Activated T-cell treated with anti-CD3 and anti-CD28 coated beads for 24 hours (primary cell): ENCODE results near the gene RAD23B.

Experiments used
- DNase-seq: peaks from one replicate; pipeline ENCODE4 v3.0.0-alpha.2; 2020; ENCODE audit warnings: low read depth

RAD23B gene

GRCh38 chr9:107269254-107269653 lies 13.8 kb upstream of the RAD23B start:
- DNase-seq = no peak

- DNase-seq = no peak
These were observed 13.4 kb upstream of the RAD23B start for GRCh38 chr9:107269681-107270080.

GRCh38 chr9:107270082-107270481 lies 13.0 kb upstream of the RAD23B start:
- DNase-seq = no peak

DNA sequence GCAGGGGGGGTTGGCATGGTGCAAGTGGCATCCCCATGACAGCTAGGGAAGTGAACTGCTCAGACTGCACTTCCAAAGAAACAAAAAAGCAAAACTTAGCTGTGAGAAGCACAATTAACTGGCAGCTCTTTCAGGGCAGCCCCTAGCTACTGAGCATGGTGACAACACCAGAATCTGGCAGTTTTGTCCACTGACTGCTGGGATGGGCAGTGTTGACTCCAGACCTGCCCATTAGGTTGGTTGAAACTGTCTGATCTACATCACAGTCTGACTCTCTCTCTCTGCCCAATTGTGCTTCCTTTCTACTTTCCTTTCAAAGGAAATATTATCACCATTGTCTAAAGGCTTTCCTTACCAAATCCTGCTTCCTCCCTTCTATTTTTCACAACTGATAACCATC lies 12.5 kb upstream of the RAD23B start:
- DNase-seq = no peak

DNA sequence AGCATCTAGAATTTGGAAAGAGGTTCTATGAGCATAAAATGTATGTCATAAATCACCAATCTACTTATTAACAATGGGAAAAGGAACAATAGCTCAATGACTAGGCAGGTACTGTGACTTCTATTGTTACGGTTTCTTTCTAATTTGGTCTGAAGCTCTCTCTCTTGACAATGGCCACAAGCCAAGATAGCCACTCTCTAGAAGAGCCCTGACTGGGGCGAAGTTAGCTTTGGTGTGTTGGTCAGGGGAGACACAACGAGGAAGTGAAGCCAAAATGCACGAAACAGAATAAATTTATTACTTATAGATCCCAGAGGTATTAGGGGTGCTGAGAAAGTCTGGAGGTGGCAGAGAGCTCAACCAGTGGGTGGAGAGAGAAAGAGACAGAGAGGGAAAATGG lies 9.4 kb upstream of the RAD23B start:
- DNase-seq = no peak

DNA sequence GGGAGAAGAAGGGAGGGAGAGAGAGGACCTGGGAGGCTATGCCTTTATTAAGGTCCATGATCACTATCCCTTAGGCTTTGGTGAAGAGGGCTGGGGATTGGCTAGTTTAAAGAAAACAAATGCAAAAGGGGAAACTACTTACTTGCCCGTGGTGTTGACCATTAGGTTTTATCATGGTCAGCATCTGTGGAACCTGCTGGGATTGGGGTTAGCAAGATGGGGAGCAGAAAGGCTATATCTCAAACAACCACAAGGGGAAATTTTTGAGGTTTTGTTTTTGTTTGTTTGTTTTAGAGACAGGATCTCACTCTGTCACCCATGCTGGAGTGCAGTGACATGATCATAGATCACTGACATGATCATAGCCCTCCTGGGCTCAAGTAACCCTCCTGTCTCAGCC lies 9.0 kb upstream of the RAD23B start:
- DNase-seq = no peak

- no peak for DNase-seq
These were observed 8.1 kb upstream of the RAD23B start for GRCh38 chr9:107274953-107275422.

- no peak for DNase-seq
These were observed 7.5 kb upstream of the RAD23B start for GRCh38 chr9:107275530-107275929.

GRCh38 chr9:107276966-107277710 lies 5.9 kb upstream of the RAD23B start:
- DNase-seq = no peak

GRCh38 chr9:107277801-107278200 lies 5.3 kb upstream of the RAD23B start:
- DNase-seq = no peak

- DNase-seq = no peak
These were observed 4.0 kb upstream of the RAD23B start for GRCh38 chr9:107279086-107279485.

DNA sequence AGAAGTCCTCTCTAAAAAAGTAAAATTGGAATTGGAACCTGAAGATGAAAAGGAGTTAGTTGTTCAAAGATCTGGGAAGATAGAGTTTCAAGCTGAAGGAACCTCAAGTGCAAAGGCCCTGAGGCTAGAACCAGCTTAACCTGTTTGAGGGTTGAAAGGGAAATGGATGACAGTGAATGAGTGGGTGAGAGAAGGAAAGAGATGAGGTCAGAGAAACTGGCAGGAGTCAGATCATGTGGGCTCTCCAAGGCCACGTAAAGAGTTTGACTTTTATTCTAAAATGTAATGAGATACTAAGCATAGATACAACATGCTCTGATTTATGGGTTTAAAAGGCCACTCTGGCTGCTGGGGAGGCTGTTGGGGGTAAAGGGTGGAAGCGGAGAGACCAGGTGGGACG lies 2.5 kb upstream of the RAD23B start:
- DNase-seq = no peak

- no peak for DNase-seq
These were observed 1.9 kb upstream of the RAD23B start for GRCh38 chr9:107281184-107281583.

GRCh38 chr9:107281922-107282667 lies 984 bp upstream of the RAD23B start:
- DNase-seq = no peak

DNA sequence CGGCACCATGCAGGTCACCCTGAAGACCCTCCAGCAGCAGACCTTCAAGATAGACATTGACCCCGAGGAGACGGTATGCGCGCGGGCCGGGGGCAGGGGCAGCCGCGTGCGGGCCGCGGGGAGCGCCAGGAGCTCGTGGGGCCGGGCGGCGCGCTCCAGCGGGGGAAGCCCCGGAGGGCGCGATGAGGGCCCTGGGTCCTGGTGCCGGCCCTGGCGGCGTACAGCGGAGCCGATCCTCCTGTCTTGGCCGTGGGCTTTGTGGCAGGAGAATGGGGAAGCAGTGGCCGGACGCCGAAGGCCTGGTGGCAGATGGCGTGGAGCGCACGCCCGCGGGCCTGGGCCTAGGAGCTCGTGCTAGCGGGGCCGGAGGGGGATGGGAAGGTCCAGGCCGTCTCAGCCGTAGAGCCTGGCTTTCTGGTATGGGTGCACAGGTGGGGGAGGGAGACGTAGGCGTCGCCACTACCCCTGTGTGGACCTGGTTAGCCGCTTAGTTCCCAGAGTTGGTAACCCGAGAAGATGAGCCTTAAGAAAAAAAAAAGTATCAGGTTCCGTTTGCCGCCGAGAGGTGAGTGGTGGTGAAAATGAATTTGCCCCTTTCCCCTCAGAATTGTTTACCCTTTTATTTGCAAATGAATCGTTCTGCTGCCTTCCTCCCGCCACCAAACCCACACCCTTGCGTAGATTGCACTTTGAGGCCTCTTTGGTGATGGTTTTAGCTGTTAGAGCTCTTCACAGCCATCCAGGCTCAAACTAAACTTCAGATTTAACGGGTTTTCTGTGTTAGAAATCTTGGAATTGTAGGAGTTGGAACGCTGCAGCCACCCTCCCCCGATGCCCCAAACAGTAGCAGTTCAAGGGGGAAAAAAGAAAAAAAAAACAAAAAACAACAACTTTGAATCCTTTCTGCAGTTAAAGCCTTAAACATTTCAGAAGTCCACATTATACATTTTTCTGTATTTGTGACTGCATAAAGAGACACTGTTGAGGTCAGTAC lies 841 bp downstream of the RAD23B start:
- DNase-seq = peak; percentile 52

GRCh38 chr9:107284636-107285035 lies 1.6 kb downstream of the RAD23B start:
- DNase-seq = no peak

- DNase-seq = no peak
These were observed 2.2 kb downstream of the RAD23B start for GRCh38 chr9:107285286-107285685.

GRCh38 chr9:107286057-107286456 lies 3.0 kb downstream of the RAD23B start:
- no peak for DNase-seq

DNA sequence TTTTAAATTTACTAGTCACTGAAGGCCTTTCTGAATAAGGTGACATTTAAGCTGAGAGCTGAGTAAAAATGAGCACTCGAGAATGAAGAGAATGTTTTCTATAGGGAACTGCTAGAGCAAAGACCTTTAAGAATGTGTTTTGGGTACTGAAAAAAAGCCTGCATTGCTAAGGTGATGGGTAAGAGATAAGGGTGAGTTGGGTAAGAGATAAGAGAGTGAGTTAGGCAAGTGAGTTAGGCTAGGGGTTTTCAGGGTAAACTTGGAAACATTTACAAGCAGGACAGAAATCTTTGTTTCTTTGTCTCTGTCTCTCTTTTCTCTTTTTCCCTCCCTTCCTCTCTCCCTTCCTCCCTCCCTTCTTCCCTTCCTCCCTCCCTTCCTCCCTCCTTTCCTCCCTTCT lies 5.6 kb downstream of the RAD23B start:
- no peak for DNase-seq

DNA sequence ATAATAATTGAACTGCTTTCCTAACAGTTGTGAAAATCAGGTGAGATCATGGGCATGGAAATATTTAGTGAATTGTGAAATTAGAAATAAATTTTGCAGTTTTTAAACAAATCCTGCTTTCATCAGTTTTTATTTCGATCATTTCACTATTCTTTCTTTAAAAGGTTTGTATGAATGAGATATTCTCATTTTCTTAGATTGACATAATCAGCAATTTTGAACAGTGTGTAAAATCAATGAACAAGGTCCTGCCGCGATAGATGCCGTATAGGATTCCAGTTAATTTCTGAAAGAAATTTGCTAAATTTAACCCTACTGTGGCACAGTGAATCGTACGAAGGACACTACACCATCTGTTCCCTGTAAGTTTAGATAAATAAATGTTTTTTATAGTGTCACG lies 7.5 kb downstream of the RAD23B start:
- no peak for DNase-seq

DNA sequence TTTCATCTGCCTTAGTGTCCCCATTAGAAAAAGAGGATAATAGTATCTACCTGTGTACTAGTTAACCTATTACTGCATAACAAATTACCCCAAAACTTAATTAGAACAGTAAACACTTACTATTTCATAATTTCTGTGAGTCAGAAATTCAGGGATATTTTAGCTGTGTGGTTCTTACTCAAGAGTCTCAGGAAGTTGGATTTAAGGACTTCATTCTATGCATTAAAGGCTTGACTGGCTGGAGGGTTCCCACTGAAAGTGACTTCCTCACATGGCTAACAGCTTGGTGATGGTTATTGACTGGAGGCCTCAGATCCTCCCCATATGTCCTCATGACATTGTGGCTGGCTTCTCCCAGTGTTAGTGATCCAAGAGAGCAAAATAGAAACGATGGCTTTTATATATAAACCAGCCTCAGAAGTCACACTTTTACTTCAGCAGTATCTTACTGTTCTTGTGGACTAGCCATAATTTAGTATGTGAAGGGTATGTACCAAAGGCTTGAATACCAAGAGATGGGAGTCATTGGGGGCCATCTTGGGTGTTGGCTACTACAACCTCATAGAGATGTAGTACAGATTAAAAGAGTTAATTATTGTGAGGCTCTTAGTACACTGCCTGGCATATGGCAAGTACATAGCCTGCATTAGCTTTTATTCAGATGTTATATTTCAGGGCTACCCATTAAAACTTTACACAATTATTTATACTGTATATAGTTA lies 9.9 kb downstream of the RAD23B start:
- DNase-seq = no peak
